Measurements from ENCODE around the gene TBCD.
A peak's percentile ranks its signal among the peaks of the same experiment; 100 is the strongest.

TBCD gene

GRCh38 chr17:82935966-82936767, 184.3 kb downstream of the TBCD start:
- peaks cover 13 to 79% of the 10 kb centered on the region in 2 experiments; a peak in 2 of 3 replicates for H3K36me3 ChIP-seq (ENCODE audit: control insufficient read depth in 2 of 2, insufficient read depth in 1 of 2, low read length in 2 of 2)
- ChIA-PET POLR2A (no interaction called here), CTCF (interaction anchor here (0.6 to 0.7 kb wide), 2 partner anchors 69 to 154 kb away, joined by 3 to 4 read pairs; no protein-coding TSS in a partner anchor)
- H3K9me3 ChIP-seq (ENCODE audit: control insufficient read depth, insufficient read depth, low read depth, low read length), result no peaks in the 10 kb centered on the region
- H3K4me1 ChIP-seq (ENCODE audit: control insufficient read depth, insufficient read depth, low read length), result no peaks in the 10 kb centered on the region
- TF ChIP-seq ZNF280C (tag by site-specific recombination; IDR thresholded peaks at IDR 0.05) (no peak), FEZF1 (tag by site-specific recombination; IDR thresholded peaks at IDR 0.05) (0 out of 2 replicates have a peak, but pooled peaks have one; percentile 8), YY2 (tag by site-specific recombination; IDR thresholded peaks at IDR 0.05) (no peak), YY1 (tag by site-specific recombination; IDR thresholded peaks at IDR 0.05) (no peak), ZNF560 (tag by site-specific recombination; IDR thresholded peaks at IDR 0.05; ENCODE audit: borderline replicate concordance) (no peak), ZSCAN16 (tag by site-specific recombination; IDR thresholded peaks at IDR 0.05) (no peak), ZNF585B (tag by site-specific recombination; IDR thresholded peaks at IDR 0.05) (no peak), ZNF777 (tag by site-specific recombination; IDR thresholded peaks at IDR 0.05; ENCODE audit: borderline replicate concordance) (no peak)
- H3K4me3 ChIP-seq (ENCODE audit: low read depth, low read length), result no peak overlapping the region
- no peak overlapping the region for H3K27ac ChIP-seq (ENCODE audit: extremely low read depth, low read depth, low read length)

- no peaks in the 10 kb centered on the region for H3K9me3 ChIP-seq (ENCODE audit: control insufficient read depth, insufficient read depth, low read depth, low read length)
- no peak for TF ChIP-seq TCF7L2 (IDR thresholded peaks at IDR 0.05; ENCODE audit: borderline replicate concordance, low read depth, low read length)
- TF ChIP-seq ZBTB8A (tag by site-specific recombination; IDR thresholded peaks at IDR 0.05), result no peak
- no peak for TF ChIP-seq KLF17 (tag by site-specific recombination; IDR thresholded peaks at IDR 0.05)
- no peak for TF ChIP-seq ZNF324 (tag by site-specific recombination; IDR thresholded peaks at IDR 0.05)
- no peak for TF ChIP-seq ZBTB6 (tag by site-specific recombination; IDR thresholded peaks at IDR 0.05)
- no peak for TF ChIP-seq SCRT2 (tag by site-specific recombination; IDR thresholded peaks at IDR 0.05)
- TF ChIP-seq ZNF664 (tag by site-specific recombination; IDR thresholded peaks at IDR 0.05), result no peak
- TF ChIP-seq ZNF701 (tag by site-specific recombination; IDR thresholded peaks at IDR 0.05), result no peak
- no peak for TF ChIP-seq ZNF280C (tag by site-specific recombination; IDR thresholded peaks at IDR 0.05)
- H3K27ac ChIP-seq (ENCODE audit: extremely low read depth, low read depth, low read length), result no peak overlapping the region
- peaks cover 13 to 79% of the 10 kb centered on the region in 2 experiments; a peak in 2 of 3 replicates for H3K36me3 ChIP-seq (ENCODE audit: control insufficient read depth in 2 of 2, insufficient read depth in 1 of 2, low read length in 2 of 2)
- POLR2A ChIA-PET, result no interaction called here
- CTCF ChIA-PET, result interaction anchor here (0.6 to 0.7 kb wide), 2 partner anchors 70 to 155 kb away, joined by 3 to 4 read pairs; no protein-coding TSS in a partner anchor
- no peak overlapping the region for H3K4me3 ChIP-seq (ENCODE audit: low read depth, low read length)
- no peaks in the 10 kb centered on the region for H3K4me1 ChIP-seq (ENCODE audit: control insufficient read depth, insufficient read depth, low read length)
Measured at GRCh38 chr17:82936768-82937171, 184.9 kb downstream of the TBCD start.

Measured in HEK293 (cell line).